SK-N-MC (cell line): ENCODE data around the gene SASH3.

Experiments used
- EZH2 ChIP-seq: fragments of 200-600 bp; sonication (generic); IDR thresholded peaks from one replicate; pipeline ENCODE4 v1.6.1; 2017; ENCODE audit warnings: antibody characterized with exemption
- POLR2AphosphoS5 ChIP-seq: IDR thresholded peaks from 2 replicates; pipeline ENCODE4 v1.6.1; 2012; ENCODE audit warnings: mild to moderate bottlenecking, low read depth, low read length, borderline replicate concordance

DNA sequence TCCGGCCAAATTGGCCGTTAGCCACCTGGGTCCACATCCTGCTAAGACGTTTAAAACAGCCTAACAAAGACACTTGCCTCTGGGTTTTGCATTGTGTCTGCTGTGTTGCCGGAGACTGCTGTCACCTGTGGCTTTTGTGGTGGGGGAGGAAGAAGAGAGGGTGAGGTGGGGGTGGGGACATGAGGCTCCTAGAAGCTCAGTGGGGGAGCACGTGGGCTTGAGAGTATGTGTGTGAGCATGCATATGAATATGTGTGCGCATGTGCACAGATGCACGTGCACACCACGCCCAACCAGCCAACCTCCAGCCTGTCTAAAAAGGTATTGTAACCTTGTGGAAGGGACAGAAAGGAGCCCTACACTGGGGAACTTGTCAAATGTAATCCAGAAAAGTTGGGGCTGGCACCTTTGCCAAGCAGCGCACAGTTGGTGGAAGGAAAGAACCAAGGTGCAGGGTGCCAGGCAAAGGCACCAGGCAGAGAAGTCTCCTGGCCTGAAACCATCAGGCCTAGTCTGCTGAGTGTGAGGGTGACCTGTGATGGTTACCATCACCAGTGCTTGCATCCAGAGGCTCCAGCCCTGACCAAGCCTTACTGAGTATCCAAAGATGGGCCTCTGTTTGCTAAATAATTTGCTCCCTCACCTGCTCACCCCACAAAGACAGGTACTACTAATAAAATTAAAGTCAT lies 10.1 kb upstream of the SASH3 start:
- TF ChIP-seq EZH2 (no peak), POLR2AphosphoS5 (no peak)
